AG10803 (cell line): ENCODE data around the gene TSPEAR.

ENCODE experiments used
- DNase-seq: peaks from one replicate; pipeline ENCODE4 v3.0.0; 2010; ENCODE audit warnings: low read depth
- H3K4me3 ChIP-seq: 2 replicates; pipeline ENCODE4 v1.5.1; 2011; ENCODE audit warnings: mild to moderate bottlenecking, low read length, control low read depth
- CTCF ChIP-seq: conservative IDR thresholded peaks from 2 replicates; pipeline ENCODE4 v1.5.1; 2011; ENCODE audit warnings: mild to moderate bottlenecking, low read length, control low read depth, inconsistent platforms

The TSPEAR gene

DNA sequence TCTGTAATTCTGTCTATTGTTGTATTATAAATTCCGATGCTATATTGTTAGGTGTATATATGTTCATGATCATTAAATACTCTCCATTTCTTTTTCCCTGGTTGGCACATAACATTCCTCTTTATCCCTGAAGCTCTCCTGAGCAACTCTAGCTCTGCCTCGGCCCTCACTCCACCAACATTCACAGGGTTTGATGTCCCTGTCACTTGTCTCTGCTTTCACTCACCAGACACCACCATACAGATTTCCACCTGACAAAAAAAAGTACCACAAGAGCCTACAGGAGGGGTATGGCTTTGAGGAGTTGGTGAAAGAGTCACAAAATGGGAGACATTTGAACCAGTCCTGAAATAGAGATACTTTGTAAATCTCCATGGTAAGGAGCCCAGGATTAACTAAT lies 8.8 kb upstream of the TSPEAR start:
- H3K4me3 ChIP-seq: no peak overlapping the region
- no peak for TF ChIP-seq CTCF
- no peak for DNase-seq

GRCh38 chr21:44718571-44718970 lies 7.2 kb upstream of the TSPEAR start:
- no peak for DNase-seq
- H3K4me3 ChIP-seq: no peak overlapping the region
- no peak for TF ChIP-seq CTCF

- H3K4me3 ChIP-seq: no peak overlapping the region
- no peak for TF ChIP-seq CTCF
- DNase-seq: no peak
Measured at GRCh38 chr21:44718093-44718492, 6.7 kb upstream of the TSPEAR start.

- no peak for TF ChIP-seq CTCF
- no peak for DNase-seq
- no peak overlapping the region for H3K4me3 ChIP-seq
Measured at GRCh38 chr21:44716984-44717383, 5.6 kb upstream of the TSPEAR start.

- H3K4me3 ChIP-seq: no peak overlapping the region
- no peak for TF ChIP-seq CTCF
- no peak for DNase-seq
Measured at GRCh38 chr21:44714905-44715304, 3.5 kb upstream of the TSPEAR start.

- H3K4me3 ChIP-seq: no peak overlapping the region
- no peak for DNase-seq
- TF ChIP-seq CTCF: no peak
Measured at GRCh38 chr21:44713846-44714245, 2.5 kb upstream of the TSPEAR start.

DNA sequence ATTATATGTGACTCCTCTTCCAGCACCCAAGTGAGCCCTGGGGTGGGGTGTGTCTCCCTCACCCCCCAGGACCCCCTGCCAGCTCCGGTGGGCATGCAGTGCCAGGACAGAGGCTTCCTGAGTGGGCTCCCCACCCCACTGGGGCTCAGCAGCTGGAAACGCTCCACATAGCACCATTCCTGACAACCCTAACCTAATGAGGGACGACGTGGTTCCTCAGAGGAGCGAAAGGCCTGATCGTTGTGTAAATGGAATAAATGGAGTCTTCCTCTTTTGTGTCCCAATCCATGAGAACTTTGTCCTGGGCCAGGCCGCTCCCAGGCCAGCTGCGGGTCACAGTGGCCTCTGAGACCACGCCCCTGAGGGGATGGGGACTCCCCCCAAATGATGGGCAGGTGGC lies 1.8 kb upstream of the TSPEAR start:
- TF ChIP-seq CTCF: no peak
- no peak overlapping the region for H3K4me3 ChIP-seq
- no peak for DNase-seq
